Spleen (tissue), 11 donors: ENCODE results near the gene CCDC174. TPM values are rescaled to one million over a fixed set of nuclear protein-coding genes. Genes with fewer than 3 reads are reported as not detected.

Experiments used
- DNase-seq: peaks from one replicate; pipeline ENCODE4 v3.0.0-alpha.2; 2020
- H3K27ac ChIP-seq, 8 donors: fragments of 200-600 bp; sonication (generic) in 7 of 8; 1 replicate in 4 of 8; 2 replicates in 4 of 8; pipeline versions ENCODE4 v1.5.0 to v1.8.0; 2016 to 2021; ENCODE audit warnings: inconsistent platforms in 4 of 8, mild to moderate bottlenecking in 4 of 8, moderate library complexity in 1 of 8
- H3K27me3 ChIP-seq, 7 donors: fragments of 200-600 bp; sonication (generic) in 6 of 7; replicated peaks in 1 of 7; 1 replicate in 4 of 7; 2 replicates in 3 of 7; pipeline versions ENCODE4 v1.5.0 to v1.8.0; 2016 to 2021; ENCODE audit warnings: inconsistent platforms in 3 of 7, mild to moderate bottlenecking in 1 of 7
- H3K36me3 ChIP-seq, 6 donors: fragments of 200-600 bp; sonication (generic) in 5 of 6; 1 replicate in 4 of 6; 2 replicates in 2 of 6; pipeline versions ENCODE4 v1.5.0 to v1.8.0; 2016 to 2021; ENCODE audit warnings: inconsistent platforms in 2 of 6
- H3K4me1 ChIP-seq, 6 donors: fragments of 200-600 bp; sonication (generic) in 5 of 6; 1 replicate in 3 of 6; 2 replicates in 3 of 6; pipeline versions ENCODE4 v1.5.0 to v1.8.0; 2016 to 2021; ENCODE audit warnings: inconsistent platforms in 3 of 6
- H3K4me3 ChIP-seq, 8 donors: fragments of 200-600 bp; sonication (generic) in 7 of 8; 1 replicate in 4 of 8; 2 replicates in 4 of 8; pipeline versions ENCODE4 v1.5.0 to v1.8.0; 2016 to 2021; ENCODE audit warnings: inconsistent platforms in 4 of 8, mild to moderate bottlenecking in 4 of 8, moderate library complexity in 2 of 8
- H3K9me3 ChIP-seq, 8 donors: fragments of 200-600 bp; sonication (generic) in 7 of 8; 1 replicate in 4 of 8; 2 replicates in 4 of 8; pipeline versions ENCODE4 v1.5.0 to v1.8.0; 2016 to 2021; ENCODE audit warnings: inconsistent platforms in 4 of 8
- CTCF ChIP-seq, 11 experiments: fragments of 200-600 bp in 7 of 11; fragments of 450-650 bp in 4 of 11; sonication (generic) in 4 of 11; IDR thresholded peaks in 8 of 11; conservative IDR thresholded peaks in 3 of 11; 1 replicate in 7 of 11; 2 replicates in 4 of 11; pipeline versions ENCODE4 v1.4.0 to v1.8.0; 2016 to 2021; ENCODE audit warnings: antibody characterized with exemption in 11 of 11, inconsistent platforms in 4 of 11, mild to moderate bottlenecking in 1 of 11
- POLR2A ChIP-seq, 3 donors: fragments of 450-650 bp; IDR thresholded peaks; one replicate each; pipeline ENCODE4 v1.5.1; 2017; ENCODE audit warnings: antibody characterized with exemption in 3 of 3, mild to moderate bottlenecking in 1 of 3
- POLR2AphosphoS5 ChIP-seq, 3 donors: sonication (generic); formaldehyde crosslinking; IDR thresholded peaks; one replicate each; pipeline ENCODE4 v1.5.1; 2017; ENCODE audit warnings: antibody characterized with exemption in 3 of 3
- WGBS, 5 donors: extraction: QIAGEN DNeasy Blood & Tissue Kit in 3 of 5; methylation state at CpG; one replicate each; pipeline versions ENCODE4 v1.1.5 to v1.1.7; 2013 to 2018; 5-methylcytosine and 5-hydroxymethylcytosine counted together
- intact Hi-C: fragments of 100-400 bp; cut with DNase I; formaldehyde crosslinking; loops from one replicate; pipeline ENCODE4 v1.15.0; 2023; ENCODE audit warnings: low total_unique reads
- polyA plus RNA-seq, 3 donors: library from polyadenylated mRNA; stranded (reverse); fragments of 200-250 nt; gene quantifications; one replicate each; pipeline ENCODE4 v1.2.1, GENCODE V29; 2013
- total RNA-seq, 7 donors: library from RNA; depleted of rRNA in 3 of 7; stranded (reverse); fragments of >200 nt in 3 of 7; fragmentation: NEBNext Ultra II Directional in 4 of 7; extraction: Animal tissue kit (Norgen Biotek cat#: 25700) in 4 of 7; gene quantifications; one replicate each; pipeline versions ENCODE4 v1.1.0 to v1.2.1, GENCODE V29; 2016 to 2021
- donor health status: healthy with polysubstance abuse.
- donor health status: DM: no; HTN: no; CAD: no; lungs with moderate emphysema.
- donor health status: DM: no; HTN: no; CAD: no.
- donor health status: Bipolar disorder and iron deficiency.
- donor health status: healthy.
- donor health status: DM: no; HTN: no; CAD: no.
- donor health status: DM: yes; HTN: yes; CAD: no.

The CCDC174 gene
- total and polyA plus RNA-seq, 10 donors = 14.0 to 41.0 (median 29.2) TPM

- H3K9me3 ChIP-seq = no peaks in the 10 kb centered on the region
- H3K36me3 ChIP-seq = peaks cover 11 to 100% (median 99%) of the 10 kb centered on the region in 6 donors
- TF ChIP-seq POLR2AphosphoS5 (IDR thresholded peaks at IDR 0.05) (no peak), CTCF (IDR thresholded peaks at IDR 0.05 in 8 of 11, conservative IDR thresholded peaks at IDR 0.05 in 3 of 11) (no peak), POLR2A (IDR thresholded peaks at IDR 0.05) (no peak)
- no peaks in the 10 kb centered on the region for H3K27me3 ChIP-seq
- 66 to 83% (median 78%) methylated on average over 4 of the region's 4 CpGs for WGBS, 5 donors
- no peak for DNase-seq
- H3K4me3 ChIP-seq = no peak overlapping the region
- no peak overlapping the region for H3K27ac ChIP-seq
- H3K4me1 ChIP-seq = peaks cover 0 to 16% (median 0%) of the 10 kb centered on the region in 6 donors
- intact Hi-C loops = no loop called here
Observed at GRCh38 chr3:14660942-14661341, 9.4 kb downstream of the CCDC174 start.

GRCh38 chr3:14663396-14664135 is 12.0 kb downstream of the CCDC174 start:
- Histone ChIP-seq H3K27me3 (no peaks in the 10 kb centered on the region), H3K27ac (no peak overlapping the region), H3K9me3 (no peaks in the 10 kb centered on the region), H3K36me3 (peaks cover 20 to 100% (median 99%) of the 10 kb centered on the region in 6 donors), H3K4me3 (no peak overlapping the region), H3K4me1 (no peaks in the 10 kb centered on the region)
- 92 to 97% (median 94%) methylated on average over 5 of the region's 5 CpGs for WGBS, 5 donors
- intact Hi-C loops = no loop called here
- TF ChIP-seq CTCF (IDR thresholded peaks at IDR 0.05 in 8 of 11, conservative IDR thresholded peaks at IDR 0.05 in 3 of 11) = no peak
- TF ChIP-seq POLR2A (IDR thresholded peaks at IDR 0.05) = no peak
- TF ChIP-seq POLR2AphosphoS5 (IDR thresholded peaks at IDR 0.05) = no peak
- no peak for DNase-seq

- WGBS, 5 donors = 87 to 94% (median 88%) methylated on average over 3 of the region's 3 CpGs
- peaks cover 22 to 100% (median 99%) of the 10 kb centered on the region in 6 donors for H3K36me3 ChIP-seq
- no peaks in the 10 kb centered on the region for H3K4me1 ChIP-seq
- no peak overlapping the region for H3K4me3 ChIP-seq
- H3K27ac ChIP-seq = no peak overlapping the region
- no peak for DNase-seq
- H3K9me3 ChIP-seq = no peaks in the 10 kb centered on the region
- intact Hi-C loops = no loop called here
- TF ChIP-seq POLR2A (IDR thresholded peaks at IDR 0.05) (no peak), POLR2AphosphoS5 (IDR thresholded peaks at IDR 0.05) (no peak), CTCF (IDR thresholded peaks at IDR 0.05 in 8 of 11, conservative IDR thresholded peaks at IDR 0.05 in 3 of 11) (no peak)
- H3K27me3 ChIP-seq = no peaks in the 10 kb centered on the region
Observed at GRCh38 chr3:14664170-14664569, 12.6 kb downstream of the CCDC174 start.

- H3K27me3 ChIP-seq = no peaks in the 10 kb centered on the region
- H3K27ac ChIP-seq = no peak overlapping the region
- DNase-seq = no peak
- H3K4me3 ChIP-seq = no peak overlapping the region
- intact Hi-C loops = loop anchor here (5.0 to 10.0 kb wide), 2 partner anchors 102 to 250 kb away; no protein-coding TSS in a partner anchor
- TF ChIP-seq POLR2A (IDR thresholded peaks at IDR 0.05) (no peak), CTCF (IDR thresholded peaks at IDR 0.05 in 8 of 11, conservative IDR thresholded peaks at IDR 0.05 in 3 of 11) (no peak), POLR2AphosphoS5 (IDR thresholded peaks at IDR 0.05) (no peak)
- H3K4me1 ChIP-seq = no peaks in the 10 kb centered on the region
- 59 to 81% (median 70%) methylated on average over 4 of the region's 4 CpGs for WGBS, 5 donors
- peaks cover 5 to 67% (median 57%) of the 10 kb centered on the region in 6 donors for H3K36me3 ChIP-seq
- H3K9me3 ChIP-seq = no peaks in the 10 kb centered on the region
Observed at GRCh38 chr3:14672588-14672987, 21.0 kb downstream of the CCDC174 start.
